GM18517 (cell line): ENCODE data around the gene MFAP3L.

Source experiments
- ATAC-seq: cut with Tn5 transposase; IDR thresholded peaks from one replicate; pipeline ENCODE4 v1.9.1; 2021; ENCODE audit warnings: mild to moderate bottlenecking, moderate library complexity; ENCODE audit not compliant: unreplicated experiment

The MFAP3L gene

DNA sequence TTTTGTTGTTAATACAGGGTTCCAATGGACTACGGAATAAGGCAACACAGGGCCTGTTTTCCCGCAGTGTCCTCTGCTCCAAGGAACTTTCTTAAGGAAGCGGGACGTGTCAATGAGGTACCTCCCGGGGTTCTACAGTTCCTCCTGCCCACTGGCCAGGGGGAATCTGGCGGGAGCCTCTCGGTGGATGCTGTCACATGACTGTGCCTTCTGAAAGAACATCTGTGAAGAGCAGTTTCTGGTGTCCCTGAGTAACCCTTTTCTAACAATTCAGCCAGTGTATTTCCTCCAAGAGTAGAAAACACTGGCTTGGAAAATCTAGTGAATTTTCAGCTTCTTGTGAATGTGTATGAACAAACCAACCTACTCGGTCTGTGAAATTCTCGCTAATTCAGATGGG lies 32.7 kb downstream of the MFAP3L start:
- no peak for ATAC-seq

DNA sequence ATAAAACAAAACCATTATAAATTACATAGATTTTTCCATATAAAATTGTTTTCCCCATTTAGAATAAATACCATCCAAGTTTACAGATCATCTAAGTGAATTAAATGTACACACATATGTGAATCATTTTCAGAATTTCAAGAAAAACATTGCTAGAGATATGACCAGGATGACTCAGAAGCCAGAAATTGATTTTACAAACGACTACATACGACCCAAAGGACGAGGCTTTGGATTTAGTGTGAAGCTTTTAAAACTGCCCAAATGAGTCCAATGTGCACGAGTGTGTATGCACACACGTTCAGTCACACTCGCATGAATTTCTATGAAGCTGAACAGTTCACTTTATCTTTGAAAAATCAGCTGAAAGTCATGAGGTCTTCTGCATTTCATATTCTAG lies 37.9 kb downstream of the MFAP3L start:
- ATAC-seq: no peak

GRCh38 chr4:169987327-169988228 lies 38.6 kb downstream of the MFAP3L start:
- ATAC-seq: no peak

DNA sequence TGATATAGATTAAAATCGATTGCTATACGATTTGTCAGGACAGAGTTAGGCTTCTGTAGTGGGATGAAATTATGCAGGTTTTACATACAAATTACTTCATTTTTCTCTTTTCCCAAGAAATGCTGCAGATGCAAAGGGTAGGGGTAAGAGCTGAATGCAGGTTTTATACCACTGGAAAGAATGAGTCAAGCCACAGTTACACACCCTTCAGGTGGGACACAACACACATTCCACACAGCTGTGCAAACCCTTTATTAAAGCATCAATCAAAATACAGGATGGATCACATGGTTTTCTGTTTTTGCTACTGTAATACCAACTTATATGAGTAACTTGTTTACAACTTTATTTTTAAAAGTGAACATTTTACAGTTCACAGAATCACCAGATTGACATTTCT lies 39.8 kb downstream of the MFAP3L start:
- no peak for ATAC-seq

DNA sequence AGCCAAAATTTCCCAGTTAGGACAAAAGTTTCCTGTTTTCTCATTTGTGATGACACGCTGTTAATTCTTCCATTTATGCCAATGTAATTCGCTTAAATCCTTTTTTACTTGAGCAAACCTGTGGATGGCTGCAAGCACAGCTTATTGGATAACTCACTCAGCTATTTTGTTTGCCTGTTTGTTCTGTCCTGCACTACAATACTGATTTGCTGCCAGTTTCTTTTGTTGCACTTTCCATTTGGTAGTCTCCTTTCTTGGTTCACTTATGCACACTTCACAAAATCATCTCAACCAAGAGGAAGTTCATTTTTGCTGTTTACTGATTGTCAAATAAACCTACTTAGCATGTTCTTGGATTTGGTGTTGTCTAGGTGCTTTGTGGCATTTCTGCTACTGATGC lies 40.3 kb downstream of the MFAP3L start:
- ATAC-seq: no peak

DNA sequence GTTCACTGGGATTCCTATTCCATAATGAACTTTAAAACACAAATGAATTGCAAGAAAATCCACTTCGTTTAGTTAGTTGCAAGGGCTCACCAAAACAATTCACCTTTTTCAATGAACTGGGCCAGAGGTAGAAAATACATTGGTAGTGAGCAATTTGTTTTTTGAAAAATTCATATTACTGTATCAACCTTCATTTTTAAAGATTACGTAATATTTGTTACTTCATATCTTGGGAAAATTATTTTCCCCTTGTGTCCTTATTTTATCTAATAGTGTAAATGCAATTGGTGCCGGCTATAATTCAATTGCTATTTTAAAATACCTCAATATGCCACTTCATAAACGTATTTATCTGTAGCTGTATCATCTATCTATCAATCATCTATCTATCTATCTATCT lies 41.5 kb downstream of the MFAP3L start:
- ATAC-seq: no peak

GRCh38 chr4:169984173-169984572 lies 42.0 kb downstream of the MFAP3L start:
- no peak for ATAC-seq

- no peak for ATAC-seq
These were observed 49.2 kb downstream of the MFAP3L start for GRCh38 chr4:169976951-169977350.

DNA sequence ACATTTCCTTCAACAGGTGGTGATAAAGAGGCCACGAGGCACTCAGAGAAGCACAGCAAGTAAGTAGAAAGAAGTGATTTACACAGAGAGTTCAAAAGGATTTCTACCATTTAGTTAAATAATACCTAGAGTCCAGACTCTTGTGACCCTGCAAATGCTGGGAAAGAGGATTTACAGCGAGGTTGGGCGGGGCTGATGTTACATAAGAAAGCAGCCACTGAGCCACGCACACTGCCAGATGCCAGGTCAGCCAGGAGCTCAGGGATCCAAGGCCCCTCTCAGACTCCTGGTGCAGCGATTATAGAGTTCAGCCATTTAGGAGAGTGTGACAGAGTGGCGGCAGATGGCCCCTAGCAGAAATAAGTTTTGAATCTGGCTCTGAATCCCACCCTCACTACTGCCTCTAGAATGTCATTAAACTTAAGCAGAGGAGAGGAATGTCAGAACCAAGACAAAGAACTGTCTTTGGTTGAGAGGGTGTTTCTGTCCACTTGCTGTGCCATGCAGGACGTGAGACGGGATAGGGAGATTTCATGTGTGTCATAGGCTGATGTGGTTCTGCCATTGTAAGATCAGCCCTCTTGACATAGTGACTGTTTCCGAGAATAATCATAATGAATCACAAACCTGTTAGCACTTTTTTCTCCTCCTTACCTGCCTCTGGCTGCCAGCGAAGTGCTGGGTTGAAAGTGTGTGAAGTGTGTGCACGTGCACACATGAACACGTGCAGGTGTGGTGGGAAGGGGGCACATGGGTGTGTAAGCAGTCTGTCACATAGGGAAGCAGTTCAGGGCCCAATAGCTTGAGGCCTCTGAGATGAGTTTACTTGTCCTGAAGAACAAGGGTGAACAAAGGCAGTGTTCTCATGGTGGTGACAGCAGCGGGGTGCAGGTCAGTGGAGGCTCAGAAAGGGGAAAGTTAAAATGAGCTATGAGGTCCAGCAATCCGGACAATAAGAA lies 50.1 kb downstream of the MFAP3L start:
- ATAC-seq: no peak

DNA sequence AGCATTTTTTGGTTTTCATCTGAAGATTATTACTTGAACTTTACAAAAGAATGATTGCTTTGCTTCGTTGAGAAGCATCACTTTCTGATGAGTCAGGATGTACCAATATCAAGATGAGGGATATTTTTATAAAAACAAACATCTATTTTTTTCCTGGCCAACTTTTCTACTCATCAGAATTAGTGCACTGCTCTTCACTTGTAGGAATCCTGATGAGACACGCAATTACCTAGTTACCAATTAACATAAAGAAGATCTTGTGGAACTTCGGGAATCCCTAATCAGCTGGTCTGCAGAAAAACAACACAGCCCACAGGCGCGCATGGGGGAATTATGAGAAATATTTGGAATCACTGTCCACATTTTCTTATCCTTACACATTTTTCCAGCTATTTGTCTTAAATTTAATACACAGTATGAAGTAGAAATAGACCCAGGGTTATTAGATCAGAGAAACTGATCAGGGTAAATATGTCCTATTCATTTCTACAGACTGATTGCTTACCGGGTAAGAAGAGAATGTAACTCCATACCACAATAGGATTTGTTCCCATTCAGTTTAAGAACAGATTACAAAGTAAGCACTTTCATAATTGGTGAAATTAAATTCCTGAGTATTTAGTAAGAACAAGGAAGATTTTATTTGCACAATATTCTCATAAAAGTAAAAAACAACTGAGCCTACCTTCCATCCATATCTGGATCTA lies 50.9 kb downstream of the MFAP3L start:
- no peak for ATAC-seq

- no peak for ATAC-seq
These were observed 54.7 kb downstream of the MFAP3L start for GRCh38 chr4:169971456-169972015.

DNA sequence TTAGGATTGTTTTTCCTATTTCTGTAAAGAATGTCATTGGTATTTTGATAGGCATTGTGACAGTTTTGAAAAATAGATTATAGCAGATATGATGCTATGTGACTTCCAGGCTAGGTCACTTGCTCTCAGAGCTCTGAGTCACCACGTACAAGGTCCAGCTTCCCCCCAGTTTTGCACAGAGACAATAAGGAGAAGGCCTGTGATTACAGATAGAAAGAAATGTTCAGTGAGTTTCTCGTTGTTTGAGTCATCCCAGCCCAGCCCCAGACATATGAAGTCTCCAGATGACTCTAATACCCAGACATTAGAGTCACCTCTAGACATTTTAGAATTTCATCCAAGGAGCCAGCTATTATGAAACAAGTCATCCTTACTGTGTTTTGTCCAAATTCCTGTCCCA lies 57.2 kb downstream of the MFAP3L start:
- ATAC-seq: no peak

- no peak for ATAC-seq
These were observed 62.2 kb downstream of the MFAP3L start for GRCh38 chr4:169963998-169964397.

GRCh38 chr4:169959254-169959653 lies 66.9 kb downstream of the MFAP3L start:
- ATAC-seq: no peak

DNA sequence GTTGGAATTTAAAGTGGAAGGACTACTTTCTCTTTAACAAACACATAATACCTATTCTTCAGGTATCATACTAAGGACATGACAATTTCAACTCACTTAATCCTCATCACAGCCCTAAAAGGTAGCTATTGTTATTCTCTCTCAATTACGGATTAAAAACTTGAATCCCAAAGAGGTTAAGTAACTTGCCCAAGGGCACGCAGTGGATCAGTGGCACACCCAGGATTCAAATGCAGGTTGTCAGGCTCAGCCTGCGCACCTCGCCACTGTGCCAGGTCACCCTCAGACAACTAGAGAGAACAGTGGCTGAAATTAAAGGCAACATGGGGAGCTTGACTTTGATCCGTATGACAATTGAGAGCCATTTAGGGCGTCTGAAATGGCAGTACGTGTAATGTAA lies 67.6 kb downstream of the MFAP3L start:
- ATAC-seq: no peak

GRCh38 chr4:169957785-169958184 lies 68.4 kb downstream of the MFAP3L start:
- no peak for ATAC-seq

DNA sequence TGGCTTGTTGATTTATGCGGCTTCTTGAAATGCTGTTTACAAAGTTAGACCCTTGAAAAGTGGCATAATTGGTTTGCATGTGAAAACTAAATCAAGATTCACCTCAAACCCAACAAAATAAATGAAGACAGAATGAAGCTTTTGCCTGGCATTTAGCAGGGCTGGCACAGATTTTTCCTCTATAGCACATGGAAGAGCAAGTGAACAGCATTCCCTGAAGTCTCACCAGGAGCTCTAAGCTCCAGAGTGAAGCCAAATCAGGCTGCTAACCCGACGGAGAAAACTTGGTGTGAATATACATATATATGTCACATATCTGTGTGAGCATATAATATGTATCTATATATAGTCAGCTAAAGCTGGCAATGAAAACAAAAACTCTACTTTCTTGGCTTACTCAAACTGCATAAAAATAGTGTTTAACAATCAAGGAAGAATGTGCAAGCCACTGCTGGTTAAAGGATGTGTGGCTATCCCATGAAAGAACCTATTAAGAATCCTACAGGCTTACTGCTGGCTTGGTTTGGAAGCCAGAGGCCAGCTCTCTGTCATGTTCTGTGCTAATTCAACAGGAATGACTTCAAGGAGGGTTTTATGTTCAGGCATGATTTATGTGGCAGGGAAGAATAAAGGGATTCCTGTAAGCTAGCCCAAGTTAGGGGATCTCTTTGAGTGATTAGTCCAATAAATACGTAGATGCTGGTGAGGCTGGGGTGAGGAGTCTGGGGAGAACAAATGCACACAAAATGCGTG lies 69.9 kb downstream of the MFAP3L start:
- ATAC-seq: no peak

- ATAC-seq: no peak
These were observed 70.7 kb downstream of the MFAP3L start for GRCh38 chr4:169955521-169955920.

DNA sequence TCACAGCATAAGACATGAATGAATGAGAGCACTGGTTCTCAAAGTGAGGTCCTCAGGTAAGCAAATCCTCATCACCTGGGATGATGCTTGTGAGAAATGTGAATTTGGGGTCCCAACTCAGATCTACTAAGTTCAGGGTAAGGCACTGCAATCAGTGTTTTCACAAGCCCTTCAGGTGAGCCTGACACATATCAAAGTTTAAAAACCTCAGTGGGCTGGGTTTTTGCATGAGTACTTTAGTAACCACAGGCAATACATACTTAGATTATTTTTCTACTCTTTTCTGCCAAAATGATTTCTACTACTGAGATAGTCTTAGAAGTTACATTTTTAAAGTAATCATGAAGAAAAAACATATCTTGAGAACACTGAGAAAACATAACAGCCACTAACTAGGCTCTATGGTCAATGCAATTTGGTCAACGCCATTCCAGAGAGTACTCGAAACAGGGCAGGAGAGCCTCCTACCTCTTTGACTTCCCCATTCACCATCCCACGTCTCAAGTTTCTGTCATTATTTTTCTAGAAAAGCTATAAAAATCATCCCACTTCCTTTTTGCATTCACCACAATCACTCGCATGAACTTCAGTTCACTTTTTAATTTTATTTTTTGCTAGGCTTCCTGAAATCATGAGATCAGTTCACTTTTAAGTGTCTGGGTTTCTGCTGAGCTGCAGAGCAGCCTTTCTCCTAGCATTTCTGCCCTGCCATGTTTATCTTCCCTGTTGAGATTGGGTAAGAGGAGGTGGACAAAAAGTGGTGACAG lies 73.8 kb downstream of the MFAP3L start:
- ATAC-seq: peak; percentile 58
